ENCODE data around the gene ARHGAP29. TPM values are rescaled to one million over a fixed set of nuclear protein-coding genes. Genes with fewer than 3 reads are reported as not detected.
"Not testable (repeated sequence)": the region's sequence is repeated elsewhere in the genome, so short reads cannot be mapped to it uniquely, and the experiment has no call there.

Gene ARHGAP29
- polyA plus RNA-seq, 3 donors: 81.5 to 87.2 (median 85.6) TPM

DNA sequence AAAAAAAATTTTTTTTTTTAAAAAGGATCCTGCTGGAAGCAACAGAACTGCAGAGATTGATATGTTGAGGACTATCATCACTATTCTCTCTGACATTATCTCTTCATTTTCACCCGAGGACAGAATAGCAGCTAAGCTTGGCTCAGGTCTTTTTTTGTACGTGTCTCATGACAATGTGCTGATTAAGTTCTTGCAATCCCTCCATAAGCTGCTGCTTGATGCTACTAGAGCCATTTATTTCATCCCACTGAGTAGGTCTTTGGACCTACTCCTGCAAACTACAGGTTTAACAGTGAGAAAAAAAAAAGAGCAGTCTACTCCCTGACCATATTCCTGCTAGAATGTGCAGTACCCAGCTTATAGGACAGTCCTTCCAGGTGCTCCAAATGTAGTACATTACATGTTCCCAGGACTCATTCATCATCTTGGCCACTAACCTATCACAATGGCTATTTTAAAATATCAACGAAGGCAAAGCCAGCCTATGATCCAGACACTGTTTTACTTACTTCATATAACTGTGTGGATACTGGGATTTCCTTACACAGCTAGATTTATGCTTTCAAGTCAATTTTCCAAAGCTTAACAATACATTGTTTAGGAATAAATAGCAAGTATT, 54.1 kb downstream of the ARHGAP29 start:
- no peak for DNase-seq (ENCODE audit: low read depth in 3 of 3, low spot score in 2 of 3)

DNA sequence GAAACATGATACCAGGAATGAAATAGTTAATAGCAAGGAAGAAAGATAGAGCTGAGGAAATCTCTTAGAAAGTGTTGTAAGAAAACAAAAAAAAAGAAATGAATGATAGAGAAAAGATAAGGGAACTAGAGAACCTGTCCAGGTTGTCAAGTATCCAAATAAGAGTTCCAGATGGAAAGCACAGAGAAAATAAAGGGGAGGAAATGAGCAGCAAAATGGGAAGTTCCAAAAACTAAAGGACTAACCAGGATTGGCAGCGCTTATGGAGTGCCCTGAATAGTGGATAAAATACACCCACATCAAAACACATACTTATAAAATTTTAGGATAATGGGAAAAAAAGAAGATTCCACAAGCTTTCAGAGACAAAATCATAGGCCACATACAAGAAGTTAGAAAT, 55.2 kb downstream of the ARHGAP29 start:
- no peak for DNase-seq (ENCODE audit: low read depth in 3 of 3, low spot score in 2 of 3)

DNA sequence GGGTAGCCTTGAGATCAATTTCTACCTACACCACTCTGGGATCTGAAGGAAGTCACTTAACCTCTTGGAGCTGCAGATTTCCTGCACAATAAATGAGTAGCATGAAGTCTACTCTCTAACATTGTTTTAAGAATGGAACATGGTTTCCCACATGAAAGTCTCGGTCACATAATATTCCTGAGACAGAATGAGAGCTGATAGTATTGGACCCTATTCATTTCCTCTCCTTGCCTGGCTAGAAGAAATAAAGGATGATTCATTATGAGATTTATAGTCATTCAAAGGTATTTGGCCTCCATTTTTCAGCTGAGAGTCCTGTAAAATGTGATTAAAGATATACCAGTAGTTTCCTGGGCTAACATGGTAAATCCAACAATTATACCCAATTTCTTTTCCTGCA, 56.7 kb downstream of the ARHGAP29 start:
- DNase-seq (ENCODE audit: low read depth in 3 of 3, low spot score in 2 of 3): no peak

DNA sequence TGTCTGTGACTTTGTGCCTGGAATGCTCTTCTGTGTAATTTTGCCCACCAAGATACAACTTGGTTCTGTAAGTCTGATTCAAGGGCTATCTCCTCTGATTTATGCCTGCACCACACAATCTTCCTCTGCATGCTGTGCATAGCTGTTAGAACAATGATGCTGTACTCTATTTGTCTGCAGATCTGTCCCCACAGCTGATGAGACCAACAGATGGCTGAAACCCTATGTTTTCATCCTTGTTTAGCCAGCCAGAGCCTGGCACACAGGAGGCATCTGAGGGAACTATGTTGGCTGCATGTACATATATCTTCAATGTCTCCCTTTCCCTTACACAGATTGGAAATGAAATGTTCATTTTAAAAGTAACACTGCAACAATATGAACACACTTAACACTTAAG, 58.5 kb downstream of the ARHGAP29 start:
- DNase-seq (ENCODE audit: low read depth in 3 of 3, low spot score in 2 of 3): no peak

GRCh38 chr1:94169126-94169525, 68.3 kb downstream of the ARHGAP29 start:
- no peak for DNase-seq (ENCODE audit: low read depth in 3 of 3, low spot score in 2 of 3)

DNA sequence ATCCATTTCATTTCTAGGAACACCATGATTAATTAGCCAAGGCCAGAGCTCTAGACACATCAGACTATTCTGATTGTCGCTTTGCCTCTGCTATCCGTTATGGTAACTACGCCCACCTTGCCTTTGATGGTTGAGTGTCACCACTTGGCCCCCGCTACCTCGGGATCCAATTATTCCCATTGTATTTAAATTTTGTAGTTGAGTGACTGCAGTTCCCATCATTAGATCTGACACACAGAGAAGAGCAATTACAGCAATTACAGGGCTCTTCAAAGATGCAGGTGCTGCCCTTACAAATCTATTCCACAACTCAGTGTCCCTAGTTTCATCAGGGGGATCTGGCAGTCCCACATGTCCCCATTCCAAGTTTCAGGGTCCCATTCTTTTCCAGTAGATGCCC, 71.5 kb downstream of the ARHGAP29 start:
- no peak for DNase-seq (ENCODE audit: low read depth in 3 of 3, low spot score in 2 of 3)

DNA sequence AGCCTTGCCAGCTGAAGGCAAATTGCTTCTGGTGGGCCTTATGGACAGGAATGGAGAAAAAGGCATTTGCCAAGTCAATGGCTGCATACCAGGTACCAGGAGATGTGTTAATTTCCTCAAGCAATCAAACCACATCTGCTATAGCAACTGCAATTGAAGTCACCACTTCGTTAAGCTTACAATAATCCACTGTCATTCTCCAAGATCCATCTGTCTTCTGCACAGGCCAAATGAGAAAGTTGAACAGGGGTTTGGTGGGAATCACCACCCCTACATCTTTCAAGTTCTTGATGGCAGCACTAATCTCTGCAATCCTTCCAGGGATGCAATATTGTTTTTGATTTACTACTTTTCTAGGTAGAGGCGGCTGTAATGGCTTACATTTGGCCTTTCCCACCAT, 72.5 kb downstream of the ARHGAP29 start:
- not testable (repeated sequence) for DNase-seq (ENCODE audit: low read depth in 3 of 3, low spot score in 2 of 3)

DNA sequence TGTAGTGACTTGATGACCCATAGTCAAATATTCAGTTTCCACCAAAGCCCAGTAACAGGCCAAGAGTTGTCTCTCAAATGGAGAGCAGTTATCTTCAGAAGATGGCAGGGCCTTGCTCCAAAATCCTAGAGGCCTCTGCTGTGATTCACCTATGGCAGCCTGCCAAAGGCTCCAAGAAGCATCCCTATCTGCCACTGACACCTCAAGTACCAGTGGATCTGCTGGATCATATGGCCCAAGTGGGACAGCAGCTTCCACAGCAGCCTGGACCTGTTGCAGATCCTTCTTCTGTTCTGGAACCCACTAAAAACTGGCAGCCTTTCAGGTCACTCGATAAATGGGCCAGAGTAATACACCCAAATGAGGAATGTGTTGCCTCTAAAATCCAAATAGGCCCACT, 73.3 kb downstream of the ARHGAP29 start:
- DNase-seq (ENCODE audit: low read depth in 3 of 3, low spot score in 2 of 3): not testable (repeated sequence)

GRCh38 chr1:94163249-94163648, 74.1 kb downstream of the ARHGAP29 start:
- DNase-seq (ENCODE audit: low read depth in 3 of 3, low spot score in 2 of 3): not testable (repeated sequence)

DNA sequence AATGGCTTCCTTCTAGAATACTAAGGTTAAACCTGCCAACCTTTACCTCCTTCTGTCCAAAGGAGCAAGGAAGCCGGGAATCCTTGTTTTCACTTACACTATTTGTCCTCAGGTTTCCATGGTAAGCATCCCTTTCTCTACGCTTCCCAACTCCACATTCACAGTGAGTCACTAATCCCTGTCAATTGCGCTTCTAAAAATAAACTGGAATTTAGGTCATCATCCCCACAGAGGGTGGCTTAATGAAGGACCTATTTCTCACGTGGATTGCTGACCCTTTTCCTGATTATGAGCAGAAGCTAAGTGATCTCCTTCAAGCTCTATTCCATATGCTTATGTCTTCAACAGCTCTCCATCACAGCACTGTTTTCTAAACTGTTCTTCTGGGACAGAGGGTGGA, 76.6 kb downstream of the ARHGAP29 start:
- DNase-seq (ENCODE audit: low read depth in 3 of 3, low spot score in 2 of 3): no peak

DNA sequence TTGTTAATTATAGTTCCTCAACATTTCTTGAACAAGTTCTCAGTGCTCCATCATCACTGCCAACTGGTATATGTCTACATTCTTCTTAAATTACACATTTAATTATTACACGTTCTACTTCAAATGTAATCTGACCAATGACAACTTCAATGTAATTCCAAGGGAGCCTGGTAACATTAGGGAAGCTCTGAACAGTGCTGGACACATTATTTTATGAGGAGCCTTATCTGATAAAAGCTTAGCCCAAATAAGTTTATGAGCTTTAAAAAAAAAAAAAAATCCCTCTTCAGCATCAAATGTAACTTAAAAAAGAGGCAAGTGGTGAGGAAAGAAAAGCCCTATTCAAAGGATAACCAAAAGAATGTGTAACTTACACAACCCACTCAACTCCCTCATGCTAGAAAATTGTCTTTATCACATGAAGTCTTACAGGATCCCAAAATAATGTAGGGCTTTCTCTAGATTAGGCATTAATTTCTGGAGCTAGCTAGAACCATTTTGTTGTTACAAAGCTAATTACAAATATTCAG, 81.2 kb downstream of the ARHGAP29 start:
- no peak for DNase-seq (ENCODE audit: low read depth in 3 of 3, low spot score in 2 of 3)

DNA sequence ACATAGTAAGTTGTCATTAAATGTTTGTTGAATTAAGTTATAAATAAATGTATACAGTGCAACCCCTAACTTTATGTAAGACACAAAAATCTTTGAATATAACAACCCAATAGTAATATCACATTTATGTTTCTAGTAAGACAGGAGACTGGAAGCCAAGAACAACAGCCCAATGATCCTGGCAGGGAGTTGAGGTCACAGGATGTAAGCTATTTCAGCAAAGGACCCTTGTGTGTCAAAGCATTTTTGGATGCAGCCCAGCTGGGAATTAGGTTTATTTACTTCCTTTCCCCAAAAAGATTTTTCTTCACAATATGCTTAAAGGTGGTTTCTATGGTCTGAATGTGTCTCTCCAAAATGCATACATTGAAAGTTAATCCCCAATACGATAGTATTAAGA, 82.4 kb downstream of the ARHGAP29 start:
- DNase-seq (ENCODE audit: low read depth in 3 of 3, low spot score in 2 of 3): no peak

DNA sequence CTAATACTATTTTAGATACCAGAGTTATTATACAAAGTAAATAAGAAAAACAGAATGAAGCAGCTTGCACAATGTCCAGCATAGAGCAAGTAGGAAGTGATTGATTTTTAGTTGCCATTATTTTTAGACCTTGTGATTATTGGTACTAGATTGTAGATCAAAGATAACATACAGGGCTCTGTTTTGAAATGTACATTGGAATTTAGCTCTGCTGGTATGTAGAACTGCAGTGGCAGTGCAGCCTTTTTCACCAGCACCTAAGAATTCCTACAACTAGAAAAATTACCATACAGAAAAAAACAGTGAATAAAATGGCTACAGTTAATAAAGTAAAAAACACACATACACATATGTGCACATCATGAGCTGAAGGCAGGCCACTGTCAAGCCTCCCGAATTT, 84.3 kb downstream of the ARHGAP29 start:
- DNase-seq (ENCODE audit: low read depth in 3 of 3, low spot score in 2 of 3): no peak

- not testable (repeated sequence) for DNase-seq (ENCODE audit: low read depth in 3 of 3, low spot score in 2 of 3)
These were observed 88.2 kb downstream of the ARHGAP29 start for GRCh38 chr1:94149166-94149565.

DNA sequence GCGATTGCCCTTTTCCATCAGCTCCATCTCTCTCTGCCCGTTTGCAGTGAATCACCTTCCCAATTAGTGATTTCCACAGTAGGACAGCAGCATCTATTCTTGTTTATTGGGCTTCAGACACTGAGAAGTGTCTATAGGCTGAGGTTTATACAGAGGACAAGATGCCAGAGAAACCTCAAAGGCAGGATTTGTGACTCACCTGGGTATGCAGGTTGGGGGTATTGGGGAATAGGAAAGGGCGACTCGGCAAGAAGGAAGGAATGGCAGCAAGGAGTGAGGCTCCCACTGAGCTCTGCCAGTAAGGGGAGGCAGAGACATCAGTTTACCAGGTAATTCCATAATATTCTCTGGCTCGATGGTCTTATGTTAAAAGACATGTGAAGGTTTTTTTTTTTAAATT, 91.1 kb downstream of the ARHGAP29 start:
- DNase-seq (ENCODE audit: low read depth in 3 of 3, low spot score in 2 of 3): no peak

- no peak for DNase-seq (ENCODE audit: low read depth in 3 of 3, low spot score in 2 of 3)
These were observed 92.5 kb downstream of the ARHGAP29 start for GRCh38 chr1:94144836-94145235.

DNA sequence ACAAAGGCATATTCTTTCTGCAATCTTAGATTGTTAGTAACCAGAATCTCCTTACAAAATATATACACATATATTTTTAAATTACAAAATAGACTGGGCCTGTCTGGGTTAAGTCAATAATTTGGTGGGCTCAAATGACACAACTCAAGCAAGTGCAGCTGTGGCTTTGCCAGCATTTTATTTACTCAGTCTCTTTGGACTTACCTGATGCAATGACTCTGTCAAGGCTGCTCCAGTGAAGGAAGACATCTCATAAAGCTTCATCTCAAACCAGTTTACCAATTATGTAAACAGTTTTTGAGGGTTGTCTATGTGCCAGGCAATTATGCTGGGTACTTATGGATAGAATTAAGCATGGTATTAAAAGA, 93.6 kb downstream of the ARHGAP29 start:
- DNase-seq (ENCODE audit: low read depth in 3 of 3, low spot score in 2 of 3): no peak

DNA sequence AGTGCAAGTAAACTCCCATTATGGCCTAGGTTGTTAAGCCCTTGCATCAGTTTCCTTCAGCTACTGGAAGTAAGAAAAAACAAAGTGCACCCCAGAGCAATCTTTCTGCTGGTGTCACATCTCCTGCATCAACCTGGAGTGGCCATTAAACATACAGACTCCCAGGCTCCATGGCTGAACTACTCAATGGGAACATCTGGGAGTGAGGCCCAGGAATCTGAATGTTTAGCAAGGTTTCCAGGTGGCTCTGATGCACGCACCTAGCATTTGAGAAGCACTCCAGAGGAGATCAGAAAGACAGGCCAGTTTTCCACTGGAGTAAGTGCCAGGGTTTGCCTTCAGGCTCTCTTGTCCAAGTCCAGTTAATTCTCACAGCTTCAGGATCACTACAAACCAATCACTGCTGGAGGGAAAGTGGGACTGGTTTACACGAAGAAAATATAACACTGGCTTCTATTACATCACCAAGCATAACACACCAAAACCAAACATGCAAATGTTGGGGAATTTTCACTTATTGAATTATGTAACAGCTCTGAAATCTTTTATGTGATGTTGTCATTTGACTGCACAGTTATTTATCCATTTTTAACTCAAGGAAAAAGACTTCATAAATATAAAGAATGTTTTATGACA, 94.1 kb downstream of the ARHGAP29 start:
- DNase-seq (ENCODE audit: low read depth in 3 of 3, low spot score in 2 of 3): no peak

- DNase-seq (ENCODE audit: low read depth in 3 of 3, low spot score in 2 of 3): no peak
These were observed 94.8 kb downstream of the ARHGAP29 start for GRCh38 chr1:94142583-94142982.

- no peak for DNase-seq (ENCODE audit: low read depth in 3 of 3, low spot score in 2 of 3)
These were observed 95.4 kb downstream of the ARHGAP29 start for GRCh38 chr1:94142022-94142421.

DNA sequence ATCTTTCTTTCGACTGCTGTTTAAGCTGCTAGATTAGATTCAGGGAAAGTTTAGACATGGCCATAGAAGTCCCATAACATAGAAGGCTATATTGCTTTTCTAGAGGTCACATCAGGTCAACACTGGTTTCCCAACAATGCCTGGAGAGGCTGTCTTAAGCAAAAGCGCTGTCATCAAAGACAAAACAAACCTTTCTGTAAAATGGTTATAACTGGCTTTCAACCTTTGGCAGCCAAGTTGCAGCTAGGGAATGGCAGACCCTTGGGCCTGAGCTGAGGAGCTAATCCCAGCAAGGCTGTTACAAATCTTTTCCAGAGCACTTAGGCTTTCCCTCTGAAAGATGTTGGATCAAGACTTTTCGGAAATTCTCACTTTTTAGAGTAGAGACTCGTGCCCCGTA, 105.3 kb downstream of the ARHGAP29 start:
- no peak for DNase-seq (ENCODE audit: low read depth in 3 of 3, low spot score in 2 of 3)

- no peak for DNase-seq (ENCODE audit: low read depth in 3 of 3, low spot score in 2 of 3)
These were observed 106.4 kb downstream of the ARHGAP29 start for GRCh38 chr1:94130851-94131595.
